ENCODE measurements around the gene BTN3A1.

Gene BTN3A1

GRCh38 chr6:26450240-26450639 is 48.2 kb downstream of the BTN3A1 start:
- TF ChIP-seq ISL1 (CRISPR knock-in tag; IDR thresholded peaks at IDR 0.05) = no peak
- no peak for TF ChIP-seq ZFP3 (CRISPR knock-in tag; IDR thresholded peaks at IDR 0.05)
- TF ChIP-seq CSRNP3 (CRISPR knock-in tag; IDR thresholded peaks at IDR 0.05) = no peak
- TF ChIP-seq GLIS3 (CRISPR knock-in tag; IDR thresholded peaks at IDR 0.05) = no peak
- no peak for TF ChIP-seq ZFP30 (CRISPR knock-in tag; IDR thresholded peaks at IDR 0.05)
- no peak for TF ChIP-seq ZNF70 (CRISPR knock-in tag; IDR thresholded peaks at IDR 0.05)
- TF ChIP-seq PATZ1 (CRISPR knock-in tag; IDR thresholded peaks at IDR 0.05; ENCODE audit: borderline replicate concordance) = no peak
- TF ChIP-seq OSR1 (CRISPR knock-in tag; IDR thresholded peaks at IDR 0.05) = no peak
- TF ChIP-seq RARB (CRISPR knock-in tag; IDR thresholded peaks at IDR 0.05) = no peak
- TF ChIP-seq BACH2 (CRISPR knock-in tag; IDR thresholded peaks at IDR 0.05; ENCODE audit: borderline replicate concordance) = no peak
- TF ChIP-seq PPARA (CRISPR knock-in tag; IDR thresholded peaks at IDR 0.05; ENCODE audit: borderline replicate concordance) = no peak
- TF ChIP-seq ZNF565 (CRISPR knock-in tag; conservative IDR thresholded peaks at IDR 0.05; ENCODE audit: low read depth) = no peak
- TF ChIP-seq ZNF8 (CRISPR knock-in tag; IDR thresholded peaks at IDR 0.05) = no peak
- ATAC-seq = no peak

- TF ChIP-seq ZNF8 (CRISPR knock-in tag; IDR thresholded peaks at IDR 0.05) (no peak), CSDC2 (CRISPR knock-in tag; IDR thresholded peaks at IDR 0.05) (no peak), GLIS3 (CRISPR knock-in tag; IDR thresholded peaks at IDR 0.05) (no peak), ZNF70 (CRISPR knock-in tag; IDR thresholded peaks at IDR 0.05) (no peak), ZNF565 (CRISPR knock-in tag; conservative IDR thresholded peaks at IDR 0.05; ENCODE audit: low read depth) (no peak), ZFP3 (CRISPR knock-in tag; IDR thresholded peaks at IDR 0.05) (no peak), CREB5 (CRISPR knock-in tag; IDR thresholded peaks at IDR 0.05; ENCODE audit: low read depth) (no peak)
- no peak for ATAC-seq
These were observed 50.7 kb downstream of the BTN3A1 start for GRCh38 chr6:26452631-26453235.

GRCh38 chr6:26454631-26455030 is 52.6 kb downstream of the BTN3A1 start:
- ATAC-seq = no peak

GRCh38 chr6:26455357-26455970 is 53.4 kb downstream of the BTN3A1 start:
- TF ChIP-seq TCF4 (CRISPR knock-in tag; IDR thresholded peaks at IDR 0.05; ENCODE audit: borderline replicate concordance) (no peak), PATZ1 (CRISPR knock-in tag; IDR thresholded peaks at IDR 0.05; ENCODE audit: borderline replicate concordance) (no peak), TOX (CRISPR knock-in tag; IDR thresholded peaks at IDR 0.05; ENCODE audit: borderline replicate concordance) (no peak), ZFP30 (CRISPR knock-in tag; IDR thresholded peaks at IDR 0.05) (no peak), CSRNP3 (CRISPR knock-in tag; IDR thresholded peaks at IDR 0.05) (no peak), ISL1 (CRISPR knock-in tag; IDR thresholded peaks at IDR 0.05) (no peak), CREB5 (CRISPR knock-in tag; IDR thresholded peaks at IDR 0.05; ENCODE audit: low read depth) (no peak), CSDC2 (CRISPR knock-in tag; IDR thresholded peaks at IDR 0.05) (no peak), SNAI2 (CRISPR knock-in tag; IDR thresholded peaks at IDR 0.05) (no peak), BACH2 (CRISPR knock-in tag; IDR thresholded peaks at IDR 0.05; ENCODE audit: borderline replicate concordance) (no peak), OSR1 (CRISPR knock-in tag; IDR thresholded peaks at IDR 0.05) (no peak), ZNF565 (CRISPR knock-in tag; conservative IDR thresholded peaks at IDR 0.05; ENCODE audit: low read depth) (no peak), ZNF8 (CRISPR knock-in tag; IDR thresholded peaks at IDR 0.05) (no peak), POU6F1 (CRISPR knock-in tag; IDR thresholded peaks at IDR 0.05; ENCODE audit: borderline replicate concordance, low read depth) (no peak), GLIS3 (CRISPR knock-in tag; IDR thresholded peaks at IDR 0.05) (no peak), ZNF70 (CRISPR knock-in tag; IDR thresholded peaks at IDR 0.05) (no peak)
- no peak for ATAC-seq

More at GRCh38 chr6:26454631-26455030, 52.6 kb downstream of the BTN3A1 start:
- TF ChIP-seq ZC3H10 (CRISPR knock-in tag; IDR thresholded peaks at IDR 0.05) (no peak), SNAI2 (CRISPR knock-in tag; IDR thresholded peaks at IDR 0.05) (no peak), ZNF8 (CRISPR knock-in tag; IDR thresholded peaks at IDR 0.05) (no peak), CSDC2 (CRISPR knock-in tag; IDR thresholded peaks at IDR 0.05) (no peak)
